OCI-LY7 (cell line): ENCODE measurements around the gene KCNIP1.

Experiments used
- CTCF ChIP-seq: fragments of 200-600 bp; sonication (generic); conservative IDR thresholded peaks from 2 replicates; pipeline ENCODE4 v1.5.1; 2014; ENCODE audit warnings: mild to moderate bottlenecking, antibody characterized with exemption, low read length, moderate library complexity, mixed read lengths
- EZH2phosphoT487 ChIP-seq: fragments of 200-600 bp; sonication (generic); IDR thresholded peaks from 2 replicates; pipeline ENCODE4 v1.6.1; 2018; ENCODE audit warnings: low read depth, borderline replicate concordance, mild to moderate bottlenecking, mixed run types, antibody characterized with exemption, low read length, moderate library complexity, mixed read lengths

GRCh38 chr5:170513856-170514525, 10.2 kb downstream of the KCNIP1 start:
- TF ChIP-seq CTCF = no peak
- TF ChIP-seq EZH2phosphoT487 = no peak
